ENCODE results near the gene ZNF777.
"Not testable (repeated sequence)": the region's sequence is repeated elsewhere in the genome, so short reads cannot be mapped to it uniquely, and the experiment has no call there.

The ZNF777 gene

DNA sequence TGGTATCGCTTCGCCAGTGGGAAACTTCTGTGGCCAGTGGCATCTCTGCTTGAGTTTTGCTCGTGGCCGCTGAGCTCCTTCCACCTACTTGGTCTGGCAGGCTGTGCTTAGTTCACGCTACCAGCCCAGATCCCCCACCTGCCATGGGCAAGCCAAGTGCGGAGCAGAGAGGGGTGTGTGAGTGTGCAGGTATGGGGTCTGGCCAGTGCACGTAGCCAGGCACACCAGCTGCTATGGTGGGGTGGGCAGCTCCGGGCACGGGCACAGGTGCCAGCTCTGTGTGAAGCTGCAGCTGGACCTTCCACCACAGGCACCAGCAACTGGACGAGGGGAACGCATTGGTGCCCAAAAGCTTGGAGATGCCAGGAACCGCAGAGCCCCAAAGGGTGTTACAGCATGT is 56.5 kb downstream of the ZNF777 start:
- no peak for DNase-seq

- no peak for DNase-seq
These were observed 62.6 kb downstream of the ZNF777 start for GRCh38 chr7:149398195-149398820.

DNA sequence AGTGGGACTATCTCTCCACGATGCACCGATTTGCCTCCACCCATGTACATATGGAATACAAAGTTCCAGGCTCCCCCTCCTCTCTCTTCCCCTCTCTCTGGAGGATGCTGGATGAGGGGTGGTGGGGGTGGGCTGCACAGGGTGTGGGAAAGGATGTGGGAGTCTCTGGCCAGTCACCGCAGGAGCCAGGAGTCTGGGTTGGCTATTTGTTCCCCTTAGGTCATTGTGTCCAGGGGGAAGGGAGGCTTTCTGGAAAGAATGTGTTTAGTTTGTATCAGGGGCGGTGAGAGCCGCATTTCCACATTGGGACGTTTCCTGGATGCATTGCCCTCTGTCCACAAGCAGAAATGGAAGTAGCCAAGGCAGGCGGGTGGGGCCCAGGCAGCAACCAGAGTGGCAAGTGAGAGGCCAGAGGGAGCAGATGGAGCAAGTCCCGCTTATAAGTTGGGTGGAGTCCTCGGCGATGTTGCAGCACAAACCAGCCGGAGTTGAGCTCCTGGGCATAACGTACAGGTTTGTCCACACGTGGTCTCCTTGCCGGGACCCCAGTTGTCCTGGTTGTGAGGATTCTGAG is 63.3 kb downstream of the ZNF777 start:
- no peak for DNase-seq

DNA sequence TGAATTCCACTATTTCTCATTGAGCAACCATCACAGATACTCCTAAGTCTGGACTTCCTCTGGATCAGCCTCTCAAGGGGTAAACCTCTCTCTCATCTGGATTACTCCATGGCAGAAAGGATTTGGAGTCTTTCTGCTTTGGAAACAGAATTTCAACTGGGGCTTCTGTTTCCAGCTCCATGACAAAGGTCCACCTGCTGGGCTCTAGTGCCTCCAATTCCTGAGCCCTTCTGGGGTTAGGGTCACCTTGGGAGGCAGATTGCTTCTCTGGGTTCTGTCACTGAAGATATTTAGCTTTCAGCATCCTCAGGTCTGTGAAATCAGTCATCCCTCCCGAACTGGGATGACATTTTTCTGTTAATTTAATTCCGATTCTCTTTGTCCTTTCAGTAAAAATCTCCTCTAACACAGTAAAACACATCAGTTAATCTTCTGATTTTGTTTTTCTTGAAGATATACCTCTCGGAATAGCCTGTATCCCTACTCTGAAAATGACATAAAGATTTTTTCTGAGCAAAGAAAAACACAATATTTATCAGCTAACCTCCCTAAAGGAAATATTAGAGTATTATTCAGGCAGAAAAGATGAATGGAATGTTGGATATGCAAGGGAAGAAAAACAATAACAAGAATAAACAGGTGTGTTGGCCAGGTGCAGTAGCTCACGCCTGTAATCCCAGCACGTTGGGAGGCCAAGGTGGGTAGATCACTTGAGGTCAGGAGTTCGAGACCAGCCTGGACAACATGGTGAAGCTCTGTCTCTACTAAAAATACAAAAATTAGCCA is 72.1 kb downstream of the ZNF777 start:
- not testable (repeated sequence) for DNase-seq

- not testable (repeated sequence) for DNase-seq
These were observed 74.3 kb downstream of the ZNF777 start for GRCh38 chr7:149386514-149386913.

DNA sequence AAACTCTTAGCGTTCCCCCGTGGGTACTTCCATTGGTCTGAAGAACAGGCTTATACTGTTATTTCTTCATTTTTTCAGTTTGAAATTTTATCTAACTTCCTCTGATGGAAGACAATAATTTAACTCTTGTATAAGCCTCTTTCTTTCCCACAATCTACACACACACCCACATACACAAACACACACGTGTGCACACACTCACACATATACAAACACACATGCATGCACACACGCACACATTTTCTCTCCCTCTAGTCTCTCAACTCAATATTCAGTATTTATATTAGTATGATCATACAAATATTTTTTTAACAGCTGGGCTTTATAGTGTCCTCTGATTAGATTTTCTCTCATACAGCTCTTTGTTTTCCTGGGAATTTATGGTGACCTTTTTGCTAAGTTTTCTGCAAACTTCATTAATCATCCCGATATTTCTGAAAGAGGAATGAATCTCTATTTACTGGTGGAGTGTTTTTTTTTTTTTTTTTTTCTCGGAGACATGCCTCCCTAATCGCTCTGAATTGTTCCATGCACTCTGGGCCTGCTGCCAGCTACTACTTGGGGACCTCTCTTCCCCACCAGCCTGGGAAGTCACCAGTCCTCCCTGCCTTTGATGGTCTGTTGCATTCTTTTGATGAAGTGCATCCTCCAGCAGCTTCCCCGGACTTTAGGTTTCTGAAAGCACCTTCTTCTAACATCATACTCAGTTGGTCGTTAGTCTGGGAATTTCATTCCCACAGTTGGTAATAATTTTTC is 75.5 kb downstream of the ZNF777 start:
- peak; percentile 9 for DNase-seq

Measured in NCI-H2029 treated with DMSO at 0.1 percent for 48 hours (cell line).